Skin epidermis (tissue), 12 donors: Measurements from ENCODE around the gene DRGX.
A peak's percentile ranks its signal among the peaks of the same experiment; 100 is the strongest.

ENCODE experiments used
- H3K27ac ChIP-seq, 21 experiments: fragments of 200-600 bp; sonication (generic) in 11 of 21; one replicate each; pipeline ENCODE4 v1.5.0; 2020; ENCODE audit warnings: mild to moderate bottlenecking in 3 of 21, inconsistent platforms in 2 of 21, moderate library complexity in 2 of 21
- H3K4me3 ChIP-seq, 7 experiments: fragments of 200-600 bp; sonication (generic) in 2 of 7; one replicate each; pipeline ENCODE4 v1.5.0; 2020; ENCODE audit warnings: inconsistent platforms in 2 of 7, mild to moderate bottlenecking in 2 of 7, moderate library complexity in 1 of 7

The DRGX gene

DNA sequence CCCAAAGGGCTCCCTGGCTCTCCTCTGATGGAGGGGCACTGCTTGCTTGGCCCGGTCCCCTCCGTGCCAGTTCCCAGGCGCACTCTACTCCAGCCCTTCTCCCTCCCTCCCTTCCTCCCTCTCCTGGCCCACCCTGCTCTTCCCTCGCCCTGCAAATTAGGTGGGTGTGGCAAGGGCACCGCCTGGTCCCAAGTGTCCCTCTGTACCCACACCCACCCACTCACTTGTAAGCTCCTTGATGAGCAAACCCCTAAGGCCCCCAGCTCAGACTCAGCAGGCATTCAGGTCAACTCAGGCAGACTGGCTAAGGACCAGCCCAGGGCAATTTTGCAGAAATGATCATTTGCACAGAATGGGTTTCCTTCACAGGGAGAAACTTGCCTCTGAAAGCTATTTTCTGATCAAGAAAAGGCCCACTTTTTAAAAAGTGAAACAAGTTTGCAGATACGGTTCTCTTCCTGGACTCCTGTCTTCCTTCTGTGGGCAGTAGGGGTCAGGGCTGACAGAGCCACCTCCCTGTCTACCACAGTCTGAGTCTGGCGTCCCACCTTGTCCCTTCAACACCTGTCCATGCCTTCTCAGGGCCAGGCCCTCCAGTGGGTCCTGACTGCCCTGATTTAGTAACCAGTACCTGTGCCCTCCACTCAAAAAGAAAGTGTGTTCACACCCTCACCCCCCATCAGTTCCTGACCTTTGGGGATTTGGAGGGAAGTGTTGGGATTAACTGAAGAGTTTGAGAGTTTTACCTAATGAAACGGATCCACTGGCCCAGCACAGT is 68.7 kb downstream of the DRGX start:
- no peak overlapping the region for H3K4me3 ChIP-seq
- peak overlapping the region in 4 of 21 experiments; percentile 2 to 69 (median 48) for H3K27ac ChIP-seq

DNA sequence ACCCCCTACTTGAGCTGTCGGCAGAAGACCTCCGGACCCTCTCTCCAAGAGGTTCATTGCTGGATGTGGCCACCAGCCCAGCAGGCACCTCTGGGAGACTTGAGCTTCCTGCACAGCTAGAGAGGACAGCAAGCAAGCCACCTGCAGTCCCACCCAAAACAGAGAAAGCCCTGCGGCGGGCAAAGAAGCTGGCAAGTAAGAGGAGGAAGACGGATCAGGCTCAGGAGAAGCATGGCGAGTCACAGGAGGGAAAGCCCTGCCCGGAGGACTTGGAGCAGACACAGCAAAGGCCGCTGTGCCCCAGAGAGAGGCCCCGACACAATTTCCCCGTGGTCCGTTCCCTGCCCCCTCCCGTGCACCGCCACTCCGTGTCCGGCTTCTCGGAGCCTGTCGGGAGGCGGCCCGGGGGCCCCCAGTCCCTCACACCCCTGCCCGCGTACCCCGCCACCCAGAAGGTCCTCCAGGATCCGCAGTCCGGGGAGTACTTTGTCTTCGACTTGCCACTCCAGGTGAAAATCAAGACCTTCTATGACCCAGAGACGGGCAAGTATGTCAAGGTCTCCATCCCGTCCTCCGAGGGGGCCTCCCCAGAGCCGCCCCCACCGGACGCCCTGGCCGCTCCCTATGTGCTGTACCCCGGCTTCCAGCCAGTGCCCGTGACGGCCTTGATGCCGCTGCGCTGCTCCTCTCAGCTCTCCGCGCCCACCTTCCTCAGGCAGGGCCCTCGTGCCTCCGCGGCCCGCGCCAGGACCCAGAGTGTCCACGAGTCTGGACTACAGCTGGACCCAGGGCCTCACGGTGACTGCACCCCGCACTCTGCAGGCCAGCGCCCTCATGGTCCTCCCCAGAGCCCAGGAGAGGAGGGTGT is 69.7 kb downstream of the DRGX start:
- H3K27ac ChIP-seq: no peak overlapping the region
- H3K4me3 ChIP-seq: no peak overlapping the region

- H3K27ac ChIP-seq: no peak overlapping the region
- no peak overlapping the region for H3K4me3 ChIP-seq
Measured at GRCh38 chr10:49325131-49325915, 70.6 kb downstream of the DRGX start.

- Histone ChIP-seq H3K27ac (no peak overlapping the region), H3K4me3 (no peak overlapping the region)
Measured at GRCh38 chr10:49324711-49325110, 71.2 kb downstream of the DRGX start.

DNA sequence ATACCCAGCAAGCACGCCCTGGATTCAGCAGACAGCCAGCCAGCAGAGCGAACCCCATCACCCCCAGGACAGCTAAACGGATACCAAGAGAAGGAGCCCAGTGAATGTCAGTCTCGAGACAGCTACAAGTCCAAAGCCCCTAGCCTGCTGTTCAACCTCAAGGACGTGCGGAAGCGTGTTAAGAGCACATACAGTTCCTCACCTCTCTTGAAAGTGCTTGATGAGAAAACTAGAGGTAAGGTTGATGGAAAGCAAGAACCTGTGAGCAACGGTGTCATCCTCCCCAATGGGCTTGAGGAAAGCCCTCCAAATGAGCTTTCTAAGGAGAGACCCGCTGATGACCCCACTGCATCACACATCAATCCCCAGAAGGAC is 72.0 kb downstream of the DRGX start:
- no peak overlapping the region for H3K27ac ChIP-seq
- no peak overlapping the region for H3K4me3 ChIP-seq

GRCh38 chr10:49323171-49323895 is 72.6 kb downstream of the DRGX start:
- Histone ChIP-seq H3K27ac (peak overlapping the region in 2 of 21 experiments; percentile 51 to 62), H3K4me3 (no peak overlapping the region)

- no peak overlapping the region for H3K4me3 ChIP-seq
- H3K27ac ChIP-seq: peak overlapping the region in 3 of 21 experiments; percentile 44 to 62 (median 51)
Measured at GRCh38 chr10:49322371-49323170, 73.3 kb downstream of the DRGX start.

GRCh38 chr10:49321021-49321420 is 74.9 kb downstream of the DRGX start:
- Histone ChIP-seq H3K4me3 (no peak overlapping the region), H3K27ac (no peak overlapping the region)

GRCh38 chr10:49320191-49320590 is 75.7 kb downstream of the DRGX start:
- Histone ChIP-seq H3K4me3 (no peak overlapping the region), H3K27ac (no peak overlapping the region)

DNA sequence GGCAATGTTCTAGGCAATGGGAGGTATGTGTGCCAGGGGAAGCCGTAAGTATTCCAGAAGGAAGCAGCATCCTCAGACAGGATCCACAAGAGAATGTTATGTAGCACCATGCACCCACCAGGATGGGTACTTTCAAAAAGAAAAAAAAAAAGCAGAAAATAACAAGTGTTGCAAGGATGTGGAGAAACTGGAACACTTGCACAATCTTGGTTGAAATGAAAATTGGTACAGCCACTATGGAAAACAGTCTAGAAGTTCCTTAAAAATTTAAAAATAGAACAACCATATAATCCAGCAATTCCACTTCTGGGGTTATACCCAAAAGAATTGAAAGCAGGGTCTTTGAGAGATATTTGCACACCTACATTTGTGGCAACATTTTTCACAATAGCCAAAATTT is 76.7 kb downstream of the DRGX start:
- H3K4me3 ChIP-seq: no peak overlapping the region
- H3K27ac ChIP-seq: no peak overlapping the region

DNA sequence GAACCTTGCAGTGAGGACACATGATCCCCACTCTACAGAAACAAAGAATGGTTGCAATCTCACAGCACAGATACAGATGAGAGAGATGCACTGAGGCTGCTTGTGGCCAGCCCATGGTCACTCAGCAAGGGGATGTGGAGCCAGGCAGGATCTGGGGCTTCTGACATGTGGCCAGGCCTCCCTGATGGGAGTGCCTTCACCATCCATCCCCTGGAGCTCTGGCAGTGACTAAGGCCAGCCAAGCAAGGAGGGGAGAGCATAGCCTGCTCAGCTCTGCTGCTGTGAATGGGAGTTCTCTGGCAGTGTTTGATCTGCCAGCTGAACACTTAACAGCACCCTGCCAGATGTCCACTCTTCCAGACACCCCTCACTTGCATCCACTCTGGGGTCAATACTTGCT is 77.1 kb downstream of the DRGX start:
- no peak overlapping the region for H3K27ac ChIP-seq
- no peak overlapping the region for H3K4me3 ChIP-seq

DNA sequence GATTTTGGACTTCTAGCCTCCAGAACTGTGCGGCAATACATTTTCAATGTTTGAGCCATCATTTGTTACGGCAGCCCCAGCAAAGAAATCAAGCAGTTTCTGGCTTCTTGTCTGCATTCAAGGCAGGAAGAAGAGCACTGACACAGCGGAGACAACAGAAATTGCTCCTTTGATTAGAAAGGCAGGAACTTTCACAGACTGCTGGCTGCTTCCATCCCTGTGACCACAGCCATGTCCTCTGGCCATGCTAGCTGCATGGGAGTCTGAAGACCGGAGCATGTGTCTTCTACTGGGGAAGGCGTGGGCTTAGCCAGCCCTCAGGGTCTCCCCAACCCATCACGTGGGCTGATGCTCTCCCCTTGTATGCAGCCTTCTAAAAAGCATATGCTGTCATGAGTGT is 77.9 kb downstream of the DRGX start:
- Histone ChIP-seq H3K27ac (no peak overlapping the region), H3K4me3 (no peak overlapping the region)

DNA sequence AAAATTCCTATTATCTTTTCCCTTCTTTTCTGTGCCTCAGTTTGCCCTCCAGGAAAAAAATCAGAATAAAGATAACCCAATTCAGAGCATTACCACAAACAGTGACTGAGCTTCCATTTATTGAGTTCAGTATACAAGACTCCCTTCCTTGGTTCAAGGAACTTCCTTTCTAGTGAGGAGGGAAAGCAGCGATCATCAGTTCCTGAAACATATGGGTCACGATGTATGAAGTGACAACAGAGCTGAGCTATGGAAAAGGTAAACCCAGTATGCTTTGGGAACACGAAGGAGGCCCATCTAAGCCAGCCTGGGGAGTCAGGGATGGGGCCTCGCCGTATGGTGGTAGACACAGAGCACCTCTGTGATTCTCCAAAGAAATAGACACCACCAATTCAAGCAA is 81.1 kb downstream of the DRGX start:
- Histone ChIP-seq H3K4me3 (no peak overlapping the region), H3K27ac (no peak overlapping the region)
